Vagina (tissue), 2 donors: ENCODE measurements around the gene FAM186B.

Source experiments
- CTCF ChIP-seq, 3 experiments: fragments of 450-650 bp in 2 of 3; fragments of 200-600 bp in 1 of 3; sonication (generic) in 1 of 3; IDR thresholded peaks; one replicate each; pipeline ENCODE4 v1.5.1; 2017 to 2019; ENCODE audit warnings: antibody characterized with exemption in 3 of 3, mild to moderate bottlenecking in 2 of 3, moderate library complexity in 2 of 3
- POLR2A ChIP-seq, 2 donors: fragments of 450-650 bp; IDR thresholded peaks; one replicate each; pipeline ENCODE4 v1.6.1; 2017; ENCODE audit warnings: antibody characterized with exemption in 2 of 2, mild to moderate bottlenecking in 2 of 2, moderate library complexity in 2 of 2

GRCh38 chr12:49641748-49642369, 36.4 kb upstream of the FAM186B start:
- TF ChIP-seq CTCF (IDR thresholded peaks at IDR 0.05) (no peak), POLR2A (IDR thresholded peaks at IDR 0.05) (no peak)
